ENCODE measurements around the gene SPATA12. TPM values are rescaled to one million over a fixed set of nuclear protein-coding genes. Genes with fewer than 3 reads are reported as not detected.

Gene SPATA12
- total RNA-seq, 4 donors from 2014 or later = not detected

DNA sequence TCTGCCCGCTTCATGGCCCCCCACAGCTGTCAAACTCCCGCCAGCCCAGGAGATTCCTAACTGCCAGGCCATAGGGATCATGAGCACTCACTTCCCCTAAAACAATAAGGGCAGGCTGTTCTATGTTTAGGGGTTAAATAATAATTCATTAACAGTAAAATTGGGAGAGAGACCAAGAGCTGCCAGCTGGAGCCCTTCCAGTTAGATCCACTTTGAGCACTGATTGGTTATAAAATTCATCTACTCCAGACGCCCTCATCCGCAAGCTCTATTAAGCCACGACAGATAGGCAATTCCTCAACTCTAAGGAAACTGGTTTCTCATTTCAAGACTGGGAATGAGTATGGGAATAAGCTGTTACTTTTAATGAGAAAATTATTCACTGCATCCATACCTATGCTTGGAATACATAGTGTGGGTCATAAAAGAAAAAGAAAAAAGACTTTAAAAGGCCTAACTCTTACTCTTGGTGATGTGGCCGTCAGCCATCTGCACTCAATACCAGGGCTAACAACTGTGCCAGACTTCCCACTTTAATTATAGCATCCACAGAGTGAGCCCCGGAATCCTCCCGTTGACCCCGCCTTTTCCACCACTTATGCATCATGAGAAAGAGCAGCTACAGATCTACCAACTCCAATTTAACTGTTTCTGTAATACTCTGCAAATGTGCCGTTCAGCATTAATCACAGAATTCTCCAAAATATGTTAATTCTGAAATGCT, 60.1 kb downstream of the SPATA12 start:
- Histone ChIP-seq H3K4me3 (no peak overlapping the region), H3K4me1 (peaks cover 0 to 6% (median 0%) of the 10 kb centered on the region in 4 donors), H3K9me3 (no peaks in the 10 kb centered on the region), H3K27me3 (no peaks in the 10 kb centered on the region), H3K27ac (no peak overlapping the region), H3K36me3 (no peaks in the 10 kb centered on the region)
- TF ChIP-seq EP300 (IDR thresholded peaks at IDR 0.05) = no peak
- TF ChIP-seq, protein P1, sequence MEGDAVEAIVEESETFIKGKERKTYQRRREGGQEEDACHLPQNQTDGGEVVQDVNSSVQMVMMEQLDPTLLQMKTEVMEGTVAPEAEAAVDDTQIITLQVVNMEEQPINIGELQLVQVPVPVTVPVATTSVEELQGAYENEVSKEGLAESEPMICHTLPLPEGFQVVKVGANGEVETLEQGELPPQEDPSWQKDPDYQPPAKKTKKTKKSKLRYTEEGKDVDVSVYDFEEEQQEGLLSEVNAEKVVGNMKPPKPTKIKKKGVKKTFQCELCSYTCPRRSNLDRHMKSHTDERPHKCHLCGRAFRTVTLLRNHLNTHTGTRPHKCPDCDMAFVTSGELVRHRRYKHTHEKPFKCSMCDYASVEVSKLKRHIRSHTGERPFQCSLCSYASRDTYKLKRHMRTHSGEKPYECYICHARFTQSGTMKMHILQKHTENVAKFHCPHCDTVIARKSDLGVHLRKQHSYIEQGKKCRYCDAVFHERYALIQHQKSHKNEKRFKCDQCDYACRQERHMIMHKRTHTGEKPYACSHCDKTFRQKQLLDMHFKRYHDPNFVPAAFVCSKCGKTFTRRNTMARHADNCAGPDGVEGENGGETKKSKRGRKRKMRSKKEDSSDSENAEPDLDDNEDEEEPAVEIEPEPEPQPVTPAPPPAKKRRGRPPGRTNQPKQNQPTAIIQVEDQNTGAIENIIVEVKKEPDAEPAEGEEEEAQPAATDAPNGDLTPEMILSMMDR (IDR thresholded peaks at IDR 0.05) = no peak
- TF ChIP-seq POLR2A (IDR thresholded peaks at IDR 0.05) = no peak
- no peak for DNase-seq (ENCODE audit: low spot score in 2 of 2)
- 67 to 69% methylated on average over 10 of the region's 10 CpGs for WGBS, 2 donors

Other genes with a start within 250 kb of the SPATA12 start
- gene IL17RD, start 104.7 kb downstream of the SPATA12 start, total RNA-seq = 10 to 100 TPM in 3 of 4 donors, 1 to 10 TPM in 1; 9.8 to 13.8 (median 10.1) TPM
- gene HESX1, start 139.3 kb downstream of the SPATA12 start, total RNA-seq = 1 to 10 TPM in 2 of 4 donors, not detected in 2; 1.1 to 3.6 TPM
- 10 to 100 TPM; 32.8 to 37.2 (median 33.0) TPM for gene APPL1, start 167.1 kb downstream of the SPATA12 start, total RNA-seq
- not detected for gene ASB14, start 232.0 kb downstream of the SPATA12 start, total RNA-seq

Measured in tibial nerve (tissue), 4 donors.